KOPT-K1 (cell line): ENCODE measurements around the gene GSTM4.

Experiments
- H3K27ac ChIP-seq: fragments of 200-600 bp; sonication (generic); 2 replicates; pipeline ENCODE4 v1.5.1; 2016; ENCODE audit warnings: antibody characterized with exemption, mild to moderate bottlenecking, low read depth, low read length; ENCODE audit not compliant: poor library complexity, severe bottlenecking
- H3K36me3 ChIP-seq: fragments of 200-600 bp; sonication (generic); 2 replicates; pipeline ENCODE4 v1.5.1; 2017; ENCODE audit warnings: antibody characterized with exemption, mild to moderate bottlenecking, low read length, moderate library complexity; ENCODE audit not compliant: insufficient read depth
- H3K9me3 ChIP-seq: fragments of 200-600 bp; sonication (generic); 2 replicates; pipeline ENCODE4 v1.5.1; 2017; ENCODE audit warnings: antibody characterized with exemption, low read length, mild to moderate bottlenecking; ENCODE audit not compliant: insufficient read depth, poor library complexity, severe bottlenecking

Gene GSTM4

GRCh38 chr1:109641078-109641740 is 14.7 kb upstream of the GSTM4 start:
- Histone ChIP-seq H3K9me3 (no peaks in the 10 kb centered on the region), H3K36me3 (no peaks in the 10 kb centered on the region), H3K27ac (no peak overlapping the region)

GRCh38 chr1:109641861-109642260 is 14.0 kb upstream of the GSTM4 start:
- H3K9me3 ChIP-seq, result no peaks in the 10 kb centered on the region
- H3K27ac ChIP-seq, result no peak overlapping the region
- H3K36me3 ChIP-seq, result no peaks in the 10 kb centered on the region

- Histone ChIP-seq H3K27ac (no peak overlapping the region), H3K9me3 (no peaks in the 10 kb centered on the region), H3K36me3 (no peaks in the 10 kb centered on the region)
Measured at GRCh38 chr1:109642626-109643025, 13.3 kb upstream of the GSTM4 start.

GRCh38 chr1:109643385-109644230 is 12.3 kb upstream of the GSTM4 start:
- H3K27ac ChIP-seq, result no peak overlapping the region
- no peaks in the 10 kb centered on the region for H3K36me3 ChIP-seq
- no peaks in the 10 kb centered on the region for H3K9me3 ChIP-seq

- Histone ChIP-seq H3K36me3 (no peaks in the 10 kb centered on the region), H3K9me3 (no peaks in the 10 kb centered on the region), H3K27ac (no peak overlapping the region)
Measured at GRCh38 chr1:109644670-109645069, 11.2 kb upstream of the GSTM4 start.

- Histone ChIP-seq H3K27ac (no peak overlapping the region), H3K36me3 (no peaks in the 10 kb centered on the region)
Measured at GRCh38 chr1:109649491-109649914, 6.4 kb upstream of the GSTM4 start.

GRCh38 chr1:109650609-109651008 is 5.3 kb upstream of the GSTM4 start:
- H3K36me3 ChIP-seq, result no peaks in the 10 kb centered on the region
- H3K9me3 ChIP-seq, result no peaks in the 10 kb centered on the region
- no peak overlapping the region for H3K27ac ChIP-seq

More at GRCh38 chr1:109649491-109649914, 6.4 kb upstream of the GSTM4 start:
- H3K9me3 ChIP-seq, result no peaks in the 10 kb centered on the region

GRCh38 chr1:109652402-109652801 is 3.5 kb upstream of the GSTM4 start:
- Histone ChIP-seq H3K9me3 (no peaks in the 10 kb centered on the region), H3K36me3 (no peaks in the 10 kb centered on the region), H3K27ac (no peak overlapping the region)

GRCh38 chr1:109653306-109653705 is 2.6 kb upstream of the GSTM4 start:
- no peak overlapping the region for H3K27ac ChIP-seq
- no peaks in the 10 kb centered on the region for H3K9me3 ChIP-seq
- no peaks in the 10 kb centered on the region for H3K36me3 ChIP-seq

- H3K27ac ChIP-seq, result no peak overlapping the region
- H3K9me3 ChIP-seq, result no peaks in the 10 kb centered on the region
Measured at GRCh38 chr1:109654519-109654918, 1.4 kb upstream of the GSTM4 start.

GRCh38 chr1:109657395-109657794 is 1.5 kb downstream of the GSTM4 start:
- Histone ChIP-seq H3K9me3 (no peaks in the 10 kb centered on the region), H3K27ac (no peak overlapping the region), H3K36me3 (no peaks in the 10 kb centered on the region)

More at GRCh38 chr1:109654519-109654918, 1.4 kb upstream of the GSTM4 start:
- no peaks in the 10 kb centered on the region for H3K36me3 ChIP-seq

GRCh38 chr1:109657970-109658369 is 2.1 kb downstream of the GSTM4 start:
- no peaks in the 10 kb centered on the region for H3K36me3 ChIP-seq

GRCh38 chr1:109658533-109659042 is 2.7 kb downstream of the GSTM4 start:
- Histone ChIP-seq H3K36me3 (no peaks in the 10 kb centered on the region), H3K9me3 (no peaks in the 10 kb centered on the region), H3K27ac (no peak overlapping the region)

More at GRCh38 chr1:109657970-109658369, 2.1 kb downstream of the GSTM4 start:
- Histone ChIP-seq H3K9me3 (no peaks in the 10 kb centered on the region), H3K27ac (no peak overlapping the region)

GRCh38 chr1:109659145-109659544 is 3.2 kb downstream of the GSTM4 start:
- Histone ChIP-seq H3K27ac (no peak overlapping the region), H3K9me3 (no peaks in the 10 kb centered on the region), H3K36me3 (no peaks in the 10 kb centered on the region)

GRCh38 chr1:109659997-109660690 is 4.2 kb downstream of the GSTM4 start:
- Histone ChIP-seq H3K36me3 (no peaks in the 10 kb centered on the region), H3K27ac (no peak overlapping the region), H3K9me3 (no peaks in the 10 kb centered on the region)
